Measurements from ENCODE around the gene ACBD7. TPM values are rescaled to one million over a fixed set of nuclear protein-coding genes. Genes with fewer than 3 reads are reported as not detected.

Gene ACBD7
- total and polyA plus RNA-seq, 4 experiments from 2014 or later = not detected

- H3K4me1 Mint-ChIP-seq = peaks cover 4 to 29% (median 14%) of the 10 kb centered on the region in 4 donors
- peak overlapping the region in 5 of 7 donors; percentile 2 to 63 (median 8) for H3K27ac Mint-ChIP-seq
- no peak for DNase-seq
- peaks cover 19% of the 10 kb centered on the region for H3K36me3 ChIP-seq (ENCODE audit: insufficient read depth, low read length)
- H3K4me3 Mint-ChIP-seq = peak overlapping the region in 1 of 8 donors; percentile 23
- no peaks in the 10 kb centered on the region for H3K27me3 ChIP-seq (ENCODE audit: insufficient read depth, low read length)
- H3K4me1 ChIP-seq (ENCODE audit: insufficient read depth, low read length) = no peaks in the 10 kb centered on the region
- H3K27me3 Mint-ChIP-seq = no peaks in the 10 kb centered on the region
- intact Hi-C loops (cut with micrococcal nuclease) = no loop called here
- peaks cover 0 to 1% (median 0%) of the 10 kb centered on the region in 8 donors for H3K9me3 Mint-ChIP-seq
- ChIA-PET POLR2A (ENCODE audit: partially characterized antibody) (interaction anchor here (0.9 to 1.3 kb wide), 3 partner anchors 11 to 44 kb away, joined by 3 to 4 read pairs (median 3); partner anchors contain the start of gene NMT2), CTCF (ENCODE audit: partially characterized antibody) (interaction anchor here (1.6 to 6.0 kb wide), 2 partner anchors 19 to 251 kb away, joined by 4 to 34 read pairs; no protein-coding TSS in a partner anchor)
- H3K27ac ChIP-seq (ENCODE audit: low read depth, low read length) = no peak overlapping the region
- no peak overlapping the region for H3K4me3 ChIP-seq (ENCODE audit: low read length in 2 of 2)
- no peaks in the 10 kb centered on the region for H3K9me3 ChIP-seq (ENCODE audit: control insufficient read depth in 1 of 2, low read length in 2 of 2)
- H3K36me3 Mint-ChIP-seq = peaks cover 37 to 58% of the 10 kb centered on the region in 2 donors
Measured at GRCh38 chr10:15124190-15124589, 35.6 kb upstream of the ACBD7 start.

DNA sequence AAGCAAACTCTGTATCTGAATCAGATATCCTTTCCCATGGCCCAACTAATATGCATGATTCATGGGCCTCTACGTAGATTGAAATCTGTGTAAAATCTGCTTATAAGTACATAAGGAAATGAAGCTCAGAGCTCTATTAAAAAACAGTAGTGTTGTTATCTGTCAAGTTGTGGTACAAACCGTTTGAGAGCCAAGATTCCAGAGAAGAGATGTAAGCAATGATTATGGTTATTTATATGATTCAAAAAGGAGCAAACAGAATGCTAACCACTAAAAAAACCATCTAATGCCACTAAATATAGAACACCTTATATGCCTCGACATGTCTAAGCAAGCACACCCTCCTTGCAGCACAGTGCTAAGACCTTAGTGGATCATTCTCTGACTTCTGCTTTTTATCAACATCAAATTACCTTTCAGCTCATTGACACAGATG is 35.2 kb upstream of the ACBD7 start:
- ChIA-PET CTCF (ENCODE audit: partially characterized antibody) (interaction anchor here (1.0 to 6.0 kb wide), 3 partner anchors 16 to 251 kb away, joined by 4 to 34 read pairs (median 7); no protein-coding TSS in a partner anchor), POLR2A (ENCODE audit: partially characterized antibody) (interaction anchor here (0.9 to 1.3 kb wide), 4 partner anchors 11 to 86 kb away, joined by 3 to 4 read pairs (median 3); partner anchors contain the start of gene NMT2)
- no peaks in the 10 kb centered on the region for H3K27me3 Mint-ChIP-seq
- no peaks in the 10 kb centered on the region for H3K9me3 ChIP-seq (ENCODE audit: control insufficient read depth in 1 of 2, low read length in 2 of 2)
- H3K36me3 Mint-ChIP-seq = peaks cover 33 to 61% of the 10 kb centered on the region in 2 donors
- intact Hi-C loops (cut with micrococcal nuclease) = no loop called here
- no peak overlapping the region for H3K4me3 ChIP-seq (ENCODE audit: low read length in 2 of 2)
- H3K27ac ChIP-seq (ENCODE audit: low read depth, low read length) = no peak overlapping the region
- H3K27me3 ChIP-seq (ENCODE audit: insufficient read depth, low read length) = no peaks in the 10 kb centered on the region
- peaks cover 19% of the 10 kb centered on the region for H3K36me3 ChIP-seq (ENCODE audit: insufficient read depth, low read length)
- H3K4me3 Mint-ChIP-seq = no peak overlapping the region
- H3K9me3 Mint-ChIP-seq = peaks cover 0 to 1% (median 0%) of the 10 kb centered on the region in 8 donors
- H3K4me1 ChIP-seq (ENCODE audit: insufficient read depth, low read length) = no peaks in the 10 kb centered on the region
- DNase-seq = no peak
- H3K27ac Mint-ChIP-seq = peak overlapping the region in 6 of 7 donors; percentile 2 to 63 (median 15)
- H3K4me1 Mint-ChIP-seq = peaks cover 4 to 29% (median 14%) of the 10 kb centered on the region in 4 donors

DNA sequence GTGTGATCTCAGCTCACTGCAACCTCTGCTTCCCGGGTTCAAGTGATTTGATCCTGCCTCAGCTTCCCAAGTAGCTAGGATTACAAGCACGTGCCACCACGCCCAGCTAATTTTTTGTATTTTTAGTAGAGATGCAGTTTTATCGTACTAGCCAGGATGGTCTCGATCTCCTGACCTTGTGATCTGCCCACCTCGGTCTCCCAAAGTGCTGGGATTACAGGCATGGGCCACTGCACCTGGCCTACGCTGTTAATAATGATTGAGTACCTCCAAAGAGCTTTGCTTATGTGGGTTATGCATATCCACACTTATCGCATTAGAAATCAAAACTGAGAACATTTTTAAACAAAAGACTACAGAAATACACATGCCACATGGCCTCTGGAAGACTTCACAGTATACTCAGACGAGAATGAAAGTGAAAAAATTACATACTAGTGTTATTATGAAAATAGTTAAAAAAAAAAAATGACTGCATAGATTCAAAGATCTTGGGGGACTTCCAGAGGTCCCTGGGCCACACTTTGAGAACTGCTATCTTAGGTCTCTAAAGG is 34.0 kb upstream of the ACBD7 start:
- peak overlapping the region in 1 of 8 donors; percentile 46 for H3K4me3 Mint-ChIP-seq
- H3K27ac Mint-ChIP-seq = peak overlapping the region; percentile 45 to 83 (median 61)
- Histone ChIP-seq H3K9me3 (ENCODE audit: control insufficient read depth in 1 of 2, low read length in 2 of 2) (no peaks in the 10 kb centered on the region), H3K27ac (ENCODE audit: low read depth, low read length) (no peak overlapping the region), H3K27me3 (ENCODE audit: insufficient read depth, low read length) (no peaks in the 10 kb centered on the region), H3K36me3 (ENCODE audit: insufficient read depth, low read length) (peaks cover 27% of the 10 kb centered on the region), H3K4me3 (ENCODE audit: low read length in 2 of 2) (no peak overlapping the region), H3K4me1 (ENCODE audit: insufficient read depth, low read length) (no peaks in the 10 kb centered on the region)
- H3K4me1 Mint-ChIP-seq = peaks cover 4 to 29% (median 12%) of the 10 kb centered on the region in 4 donors
- DNase-seq = no peak
- H3K36me3 Mint-ChIP-seq = peaks cover 22 to 52% of the 10 kb centered on the region in 2 donors
- H3K27me3 Mint-ChIP-seq = no peaks in the 10 kb centered on the region
- CTCF ChIA-PET (ENCODE audit: partially characterized antibody) = interaction anchor here (0.7 to 6.0 kb wide), 6 partner anchors 9 to 157 kb away, joined by 3 to 34 read pairs (median 6); no protein-coding TSS in a partner anchor
- POLR2A ChIA-PET (ENCODE audit: partially characterized antibody) = interaction anchor here (1.3 kb wide), 1 partner anchor 87 kb away, joined by 3 read pairs; no protein-coding TSS in a partner anchor
- H3K9me3 Mint-ChIP-seq = no peaks in the 10 kb centered on the region
- intact Hi-C loops (cut with micrococcal nuclease) = no loop called here

GRCh38 chr10:15121707-15122106 is 33.1 kb upstream of the ACBD7 start:
- no peaks in the 10 kb centered on the region for H3K9me3 ChIP-seq (ENCODE audit: control insufficient read depth in 1 of 2, low read length in 2 of 2)
- no peak for DNase-seq
- no peak overlapping the region for H3K4me3 Mint-ChIP-seq
- peaks cover 27% of the 10 kb centered on the region for H3K36me3 ChIP-seq (ENCODE audit: insufficient read depth, low read length)
- H3K9me3 Mint-ChIP-seq = no peaks in the 10 kb centered on the region
- H3K36me3 Mint-ChIP-seq = peaks cover 22 to 49% of the 10 kb centered on the region in 2 donors
- no peaks in the 10 kb centered on the region for H3K4me1 ChIP-seq (ENCODE audit: insufficient read depth, low read length)
- peaks cover 4 to 29% (median 12%) of the 10 kb centered on the region in 4 donors for H3K4me1 Mint-ChIP-seq
- H3K27ac Mint-ChIP-seq = peak overlapping the region in 1 of 7 donors; percentile 61
- CTCF ChIA-PET (ENCODE audit: partially characterized antibody) = interaction anchor here (0.8 to 6.0 kb wide), 2 partner anchors 16 to 50 kb away, joined by 3 to 34 read pairs; no protein-coding TSS in a partner anchor
- POLR2A ChIA-PET (ENCODE audit: partially characterized antibody) = no interaction called here
- H3K27me3 Mint-ChIP-seq = no peaks in the 10 kb centered on the region
- H3K27ac ChIP-seq (ENCODE audit: low read depth, low read length) = no peak overlapping the region
- intact Hi-C loops (cut with micrococcal nuclease) = no loop called here
- H3K4me3 ChIP-seq (ENCODE audit: low read length in 2 of 2) = no peak overlapping the region
- no peaks in the 10 kb centered on the region for H3K27me3 ChIP-seq (ENCODE audit: insufficient read depth, low read length)

GRCh38 chr10:15120523-15120922 is 31.9 kb upstream of the ACBD7 start:
- CTCF ChIA-PET (ENCODE audit: partially characterized antibody) = no interaction called here
- POLR2A ChIA-PET (ENCODE audit: partially characterized antibody) = no interaction called here
- Histone ChIP-seq H3K4me3 (ENCODE audit: low read length in 2 of 2) (no peak overlapping the region), H3K9me3 (ENCODE audit: control insufficient read depth in 1 of 2, low read length in 2 of 2) (no peaks in the 10 kb centered on the region), H3K4me1 (ENCODE audit: insufficient read depth, low read length) (no peaks in the 10 kb centered on the region), H3K36me3 (ENCODE audit: insufficient read depth, low read length) (peaks cover 27% of the 10 kb centered on the region), H3K27ac (ENCODE audit: low read depth, low read length) (no peak overlapping the region), H3K27me3 (ENCODE audit: insufficient read depth, low read length) (no peaks in the 10 kb centered on the region)
- intact Hi-C loops (cut with micrococcal nuclease) = no loop called here
- H3K4me3 Mint-ChIP-seq = no peak overlapping the region
- peaks cover 17 to 45% of the 10 kb centered on the region in 2 donors for H3K36me3 Mint-ChIP-seq
- H3K4me1 Mint-ChIP-seq = peaks cover 6 to 29% (median 12%) of the 10 kb centered on the region in 4 donors
- no peak overlapping the region for H3K27ac Mint-ChIP-seq
- no peaks in the 10 kb centered on the region for H3K9me3 Mint-ChIP-seq
- H3K27me3 Mint-ChIP-seq = no peaks in the 10 kb centered on the region
- DNase-seq = no peak

DNA sequence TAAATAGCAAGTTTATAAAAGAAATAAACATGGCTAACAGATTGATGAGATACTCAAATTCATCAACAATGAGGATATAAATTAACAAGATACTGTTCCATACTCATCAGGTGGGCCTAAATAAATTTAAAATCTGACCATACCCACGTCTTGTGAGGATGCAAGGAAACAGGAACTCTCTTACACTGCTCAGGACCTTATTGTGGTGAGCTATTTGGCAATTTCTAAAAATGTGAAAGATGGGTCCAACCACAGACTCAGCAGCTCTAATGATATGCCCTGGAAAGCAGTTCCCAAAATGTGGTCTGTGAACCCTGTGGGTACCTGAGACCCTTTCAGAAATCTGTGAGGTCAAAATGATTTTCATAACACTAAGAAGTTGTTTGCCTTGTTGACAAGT is 30.0 kb upstream of the ACBD7 start:
- peaks cover 10 to 35% of the 10 kb centered on the region in 2 donors for H3K36me3 Mint-ChIP-seq
- H3K4me1 ChIP-seq (ENCODE audit: insufficient read depth, low read length) = no peaks in the 10 kb centered on the region
- peaks cover 24% of the 10 kb centered on the region for H3K36me3 ChIP-seq (ENCODE audit: insufficient read depth, low read length)
- no peaks in the 10 kb centered on the region for H3K9me3 Mint-ChIP-seq
- H3K9me3 ChIP-seq (ENCODE audit: control insufficient read depth in 1 of 2, low read length in 2 of 2) = no peaks in the 10 kb centered on the region
- no peak overlapping the region for H3K27ac ChIP-seq (ENCODE audit: low read depth, low read length)
- ChIA-PET CTCF (ENCODE audit: partially characterized antibody) (interaction anchor here (0.9 kb wide), 1 partner anchor 21 kb away, joined by 3 read pairs; no protein-coding TSS in a partner anchor), POLR2A (ENCODE audit: partially characterized antibody) (no interaction called here)
- H3K27me3 Mint-ChIP-seq = no peaks in the 10 kb centered on the region
- DNase-seq = no peak
- peak overlapping the region in 1 of 7 donors; percentile 38 for H3K27ac Mint-ChIP-seq
- no peaks in the 10 kb centered on the region for H3K27me3 ChIP-seq (ENCODE audit: insufficient read depth, low read length)
- H3K4me3 ChIP-seq (ENCODE audit: low read length in 2 of 2) = no peak overlapping the region
- H3K4me3 Mint-ChIP-seq = no peak overlapping the region
- H3K4me1 Mint-ChIP-seq = peaks cover 2 to 13% (median 9%) of the 10 kb centered on the region in 4 donors
- intact Hi-C loops (cut with micrococcal nuclease) = no loop called here

GRCh38 chr10:15116225-15116624 is 27.6 kb upstream of the ACBD7 start:
- no peaks in the 10 kb centered on the region for H3K27me3 ChIP-seq (ENCODE audit: insufficient read depth, low read length)
- Mint-ChIP-seq H3K27ac (no peak overlapping the region), H3K27me3 (no peaks in the 10 kb centered on the region), H3K36me3 (peaks cover 14 to 34% of the 10 kb centered on the region in 2 donors), H3K4me3 (no peak overlapping the region), H3K9me3 (no peaks in the 10 kb centered on the region), H3K4me1 (peaks cover 0 to 4% (median 3%) of the 10 kb centered on the region in 4 donors)
- H3K27ac ChIP-seq (ENCODE audit: low read depth, low read length) = no peak overlapping the region
- ChIA-PET CTCF (ENCODE audit: partially characterized antibody) (no interaction called here), POLR2A (ENCODE audit: partially characterized antibody) (interaction anchor here (0.6 kb wide), 1 partner anchor 132 kb away, joined by 3 read pairs; no protein-coding TSS in a partner anchor)
- H3K4me3 ChIP-seq (ENCODE audit: low read length in 2 of 2) = no peak overlapping the region
- peaks cover 29% of the 10 kb centered on the region for H3K36me3 ChIP-seq (ENCODE audit: insufficient read depth, low read length)
- H3K9me3 ChIP-seq (ENCODE audit: control insufficient read depth in 1 of 2, low read length in 2 of 2) = no peaks in the 10 kb centered on the region
- H3K4me1 ChIP-seq (ENCODE audit: insufficient read depth, low read length) = no peaks in the 10 kb centered on the region
- no peak for DNase-seq
- intact Hi-C loops (cut with micrococcal nuclease) = no loop called here

Data from CD4-positive, alpha-beta memory T cell (primary cell).